Measurements from ENCODE around the gene EHF. TPM values are rescaled to one million over a fixed set of nuclear protein-coding genes. Genes with fewer than 3 reads are reported as not detected.
A peak's percentile ranks its signal among the peaks of the same experiment; 100 is the strongest.
"Not testable (repeated sequence)": the region's sequence is repeated elsewhere in the genome, so short reads cannot be mapped to it uniquely, and the experiment has no call there.

The EHF gene
- total RNA-seq (2014; rRNA removed; shearing (Covaris generic); ENCODE audit: low replicate concordance) = not detected in 2 replicates

DNA sequence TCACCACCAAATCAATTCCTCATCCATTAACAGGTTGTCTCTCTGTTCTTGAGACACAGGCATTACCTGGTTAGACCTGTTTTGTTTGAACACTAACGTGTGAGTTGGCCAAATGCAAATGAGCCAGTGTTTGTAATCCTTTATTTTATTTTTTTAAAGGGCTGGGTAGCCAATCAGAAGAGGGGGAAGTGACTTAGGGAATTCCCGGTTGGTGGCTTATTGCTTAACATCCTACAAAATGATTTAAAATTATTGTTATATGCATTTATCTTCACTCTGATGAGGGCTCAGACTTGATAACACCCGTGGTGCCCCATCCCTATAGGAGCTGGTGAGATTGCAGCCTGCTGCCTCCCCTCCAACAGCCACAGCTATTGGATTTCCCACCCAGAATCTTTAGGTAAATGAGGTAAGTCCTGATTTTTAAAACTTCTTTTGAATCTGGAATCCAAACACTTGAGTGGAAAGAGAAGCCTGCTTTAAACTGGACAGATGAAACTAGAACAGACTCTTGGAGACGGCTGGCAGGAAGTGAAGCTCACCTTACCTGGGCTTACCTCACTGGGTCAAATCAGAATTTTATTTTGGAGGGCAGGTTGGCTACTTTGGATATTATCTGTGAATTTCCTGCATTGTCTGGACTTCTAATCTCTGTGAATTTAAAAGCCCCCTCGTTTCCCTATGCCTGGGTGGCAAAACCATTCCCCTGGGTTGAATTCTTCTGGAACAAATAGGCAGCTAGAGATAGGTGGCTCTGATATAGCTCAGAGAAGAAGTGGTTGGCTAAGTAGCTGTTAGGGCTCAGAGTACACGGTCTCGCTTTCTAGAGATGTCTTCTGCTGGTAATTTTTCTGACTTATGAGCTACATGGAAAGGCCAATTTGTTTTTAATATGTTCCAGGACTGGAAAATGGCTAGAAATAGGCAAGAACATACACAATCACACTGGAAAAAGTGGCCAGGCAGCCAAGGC lies at the start of gene EHF:
TSS of gene EHF (plus strand) at position 274 of the 973 bp plus-strand sequence. CDS start 21,538 bp downstream, outside the sequence.
- in situ Hi-C loops (cut with HindIII; ENCODE audit: low pct_unique_long_range_greater_than_20kb, low sequenced_read_pairs) = no loop called here
- DNase-seq (ENCODE audit: low read depth) = no peak

DNA sequence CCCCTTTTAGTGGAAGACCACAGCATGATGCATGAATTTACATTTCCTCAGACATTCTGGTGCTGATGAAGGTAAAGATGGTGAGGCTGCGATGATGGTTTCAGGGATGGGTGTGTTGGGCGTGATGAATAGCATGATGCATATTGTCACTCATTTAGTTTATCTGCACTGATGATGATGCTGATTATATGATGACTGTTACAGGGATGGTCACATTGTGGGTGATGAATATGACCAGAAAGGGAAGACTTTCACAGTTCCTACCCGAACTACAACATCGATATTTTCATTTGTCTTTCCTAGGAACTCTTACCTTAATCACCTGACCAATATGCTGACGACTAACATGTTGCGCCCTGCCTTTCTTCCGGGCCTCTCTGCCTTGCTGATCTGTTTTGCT lies 47.4 kb upstream of the EHF start:
- in situ Hi-C loops (cut with HindIII; ENCODE audit: low pct_unique_long_range_greater_than_20kb, low sequenced_read_pairs) = no loop called here

DNA sequence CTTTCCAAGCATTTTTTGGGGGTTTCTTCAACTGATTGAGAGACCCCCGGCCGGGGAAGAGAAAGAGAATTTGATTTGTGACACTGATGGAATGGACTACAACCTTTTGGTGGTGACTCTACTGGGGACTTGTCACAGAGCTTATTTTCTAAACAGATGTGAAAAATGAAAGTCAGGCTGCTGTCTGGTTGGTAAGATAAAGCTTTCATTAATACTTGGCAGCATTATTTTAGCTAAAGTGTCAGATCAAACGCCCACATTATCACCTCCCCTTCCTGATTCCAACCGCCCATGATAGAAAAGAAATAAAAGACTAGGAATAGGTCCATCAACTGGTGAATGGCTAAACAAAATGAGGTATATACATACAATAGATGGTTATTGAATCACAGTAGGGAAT lies 45.6 kb upstream of the EHF start:
- in situ Hi-C loops (cut with HindIII; ENCODE audit: low pct_unique_long_range_greater_than_20kb, low sequenced_read_pairs) = no loop called here

More for the DNA sequence above, 47.4 kb upstream of the EHF start:
- no peak for DNase-seq (ENCODE audit: low read depth)

DNA sequence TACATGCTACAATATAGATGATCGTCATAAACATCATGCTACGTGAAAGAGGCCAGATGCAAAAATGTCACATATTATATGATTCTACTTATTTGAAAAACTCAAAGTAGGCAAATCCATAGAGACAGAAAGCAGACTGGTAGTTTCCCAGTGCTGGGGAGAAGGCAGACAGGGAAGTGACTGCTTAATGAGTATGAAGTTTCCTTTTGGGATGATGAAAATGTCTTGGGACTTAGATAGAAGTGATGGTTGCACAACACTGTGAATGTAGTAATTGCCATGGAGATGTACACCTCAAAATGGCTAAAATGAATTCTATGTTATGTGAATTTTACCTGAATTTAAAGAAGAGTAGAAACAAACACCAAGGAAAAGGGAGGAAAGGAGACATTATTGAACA lies 45.2 kb upstream of the EHF start:
- in situ Hi-C loops (cut with HindIII; ENCODE audit: low pct_unique_long_range_greater_than_20kb, low sequenced_read_pairs) = no loop called here
- DNase-seq (ENCODE audit: low read depth) = no peak

More for the DNA sequence above, 45.6 kb upstream of the EHF start:
- no peak for DNase-seq (ENCODE audit: low read depth)

DNA sequence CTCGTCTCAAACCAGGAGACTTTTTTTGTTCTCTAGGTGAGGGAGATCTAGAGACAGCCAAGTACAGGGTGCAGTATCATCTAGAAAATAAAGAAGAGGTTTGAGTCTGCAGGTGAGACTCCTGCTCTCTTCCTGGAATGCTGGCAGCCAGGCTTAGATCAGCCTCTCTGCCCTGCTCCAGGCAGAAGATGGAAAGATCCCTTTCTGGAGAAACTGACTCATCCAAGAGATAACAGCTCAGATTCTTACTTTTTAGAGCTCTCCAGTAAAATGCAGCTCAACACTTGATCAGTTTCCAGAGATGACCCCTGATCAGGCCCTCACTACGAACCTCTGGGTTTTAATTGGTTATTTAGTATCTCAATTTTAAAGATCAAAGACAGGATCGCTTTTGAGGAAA lies 44.6 kb upstream of the EHF start:
- in situ Hi-C loops (cut with HindIII; ENCODE audit: low pct_unique_long_range_greater_than_20kb, low sequenced_read_pairs) = no loop called here

DNA sequence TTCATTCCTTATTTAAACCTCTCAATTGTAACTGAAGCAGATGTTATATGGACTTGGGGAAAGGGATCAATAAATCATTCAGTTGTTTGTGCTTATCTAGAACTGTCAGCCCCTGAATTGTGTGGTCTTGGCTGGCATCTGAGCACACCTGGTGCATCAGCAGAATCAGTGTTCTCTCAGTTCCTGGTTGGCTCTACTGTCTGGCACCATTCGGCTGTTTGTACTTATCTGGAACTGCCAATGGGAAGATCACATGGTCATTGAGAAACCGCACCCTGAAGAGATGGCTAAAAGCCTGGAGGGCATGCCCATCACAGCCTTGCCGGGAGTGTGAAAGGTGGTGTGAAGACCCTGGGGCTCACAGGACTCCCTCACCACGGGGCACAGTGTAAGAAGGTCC lies 37.1 kb upstream of the EHF start:
- DNase-seq (ENCODE audit: low read depth) = no peak
- in situ Hi-C loops (cut with HindIII; ENCODE audit: low pct_unique_long_range_greater_than_20kb, low sequenced_read_pairs) = no loop called here

More for the DNA sequence above, 44.6 kb upstream of the EHF start:
- no peak for DNase-seq (ENCODE audit: low read depth)

DNA sequence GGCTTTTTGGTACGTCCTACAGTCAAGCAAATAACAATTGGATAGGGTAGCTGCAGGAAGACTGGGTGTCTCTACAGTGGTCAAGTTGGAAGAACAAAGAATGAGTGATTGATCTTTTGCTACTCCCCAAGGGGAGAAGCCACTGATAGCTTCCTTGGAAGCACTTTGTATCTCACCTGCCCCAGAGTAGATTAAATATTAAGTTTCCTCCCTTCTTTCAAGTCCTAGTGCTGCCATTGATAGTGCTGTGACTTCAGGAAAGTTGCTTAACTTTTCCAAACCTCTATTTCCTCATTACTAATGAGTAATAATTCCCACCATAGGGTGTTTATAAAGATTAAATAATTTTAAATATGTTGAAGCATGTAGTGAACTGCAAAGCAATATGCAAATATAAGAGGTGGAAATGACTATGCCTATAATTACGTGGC lies 35.6 kb upstream of the EHF start:
- no peak for DNase-seq (ENCODE audit: low read depth)
- in situ Hi-C loops (cut with HindIII; ENCODE audit: low pct_unique_long_range_greater_than_20kb, low sequenced_read_pairs) = no loop called here

DNA sequence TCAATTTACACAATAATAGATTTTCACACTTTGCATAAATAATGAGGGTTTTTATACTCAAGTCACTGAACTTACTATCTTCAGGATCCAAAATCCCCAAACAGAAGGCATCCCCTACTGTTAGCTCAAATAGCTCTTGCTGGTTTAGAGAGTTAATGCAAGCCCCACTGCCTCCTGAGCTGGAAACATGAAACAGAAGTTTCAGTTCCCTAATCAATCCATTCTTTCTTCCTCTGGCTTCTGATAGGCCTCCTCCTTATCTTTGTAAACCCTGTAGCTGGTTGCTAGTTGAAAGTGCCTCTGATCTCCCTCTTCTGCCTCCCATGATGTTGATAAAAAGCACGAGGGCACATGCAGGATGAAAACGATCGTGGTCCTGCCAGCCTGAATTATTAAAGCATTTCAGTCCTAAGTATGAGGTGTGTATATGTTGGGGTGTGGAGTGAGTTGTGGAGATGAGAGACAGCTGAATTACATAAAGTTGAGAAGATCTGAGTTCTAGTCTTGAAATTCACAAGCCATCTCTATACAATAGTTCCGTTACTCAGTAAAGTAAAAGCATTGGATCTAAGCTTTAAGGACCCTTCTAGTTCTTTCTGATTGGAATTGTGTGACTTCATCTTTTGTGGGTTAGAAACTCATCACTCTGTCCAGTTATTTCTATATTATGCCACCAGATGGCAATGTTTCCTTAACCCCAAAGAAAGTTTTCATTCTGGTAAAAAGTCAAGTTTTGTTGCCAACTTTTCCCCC lies 35.0 kb upstream of the EHF start:
- DNase-seq (ENCODE audit: low read depth) = peak; percentile 43
- in situ Hi-C loops (cut with HindIII; ENCODE audit: low pct_unique_long_range_greater_than_20kb, low sequenced_read_pairs) = no loop called here

DNA sequence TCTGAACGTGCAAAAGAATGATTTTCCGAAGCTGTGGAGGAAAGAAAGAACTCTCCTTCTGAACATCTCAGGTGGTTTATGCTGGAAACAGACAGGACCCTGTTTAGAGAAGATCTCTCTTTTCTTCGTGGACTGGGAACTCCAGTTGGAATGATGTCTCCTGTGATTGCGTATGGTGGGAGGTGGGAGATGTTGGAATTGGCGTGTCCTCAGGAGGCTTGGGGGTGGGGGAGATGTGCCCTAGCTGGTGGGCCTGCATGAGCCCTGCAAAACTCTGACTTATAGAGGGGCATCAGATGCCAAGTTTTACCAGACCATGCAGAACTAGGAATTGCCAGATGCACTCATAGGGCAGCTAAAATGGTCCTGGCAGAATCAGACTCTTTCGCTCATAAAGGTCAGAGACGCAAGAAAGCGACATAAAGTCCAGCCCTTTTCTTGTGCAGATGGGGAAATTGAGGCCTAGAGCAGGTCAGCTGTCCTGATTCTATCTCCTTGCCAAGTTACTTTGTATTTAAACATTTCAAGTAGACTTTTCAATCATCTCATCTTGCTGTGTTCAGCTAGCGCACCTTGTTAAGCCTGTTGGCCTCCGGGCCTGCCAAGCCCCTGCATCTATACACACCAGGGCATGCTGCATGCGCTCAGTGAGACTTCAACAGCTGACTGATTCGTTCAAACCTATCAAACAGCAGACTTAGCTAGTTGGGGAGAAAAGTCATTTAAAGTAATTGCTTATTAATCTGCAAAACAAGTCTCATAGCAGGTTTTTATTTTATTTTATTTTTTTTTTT lies 34.2 kb upstream of the EHF start:
- in situ Hi-C loops (cut with HindIII; ENCODE audit: low pct_unique_long_range_greater_than_20kb, low sequenced_read_pairs) = no loop called here
- DNase-seq (ENCODE audit: low read depth) = no peak

DNA sequence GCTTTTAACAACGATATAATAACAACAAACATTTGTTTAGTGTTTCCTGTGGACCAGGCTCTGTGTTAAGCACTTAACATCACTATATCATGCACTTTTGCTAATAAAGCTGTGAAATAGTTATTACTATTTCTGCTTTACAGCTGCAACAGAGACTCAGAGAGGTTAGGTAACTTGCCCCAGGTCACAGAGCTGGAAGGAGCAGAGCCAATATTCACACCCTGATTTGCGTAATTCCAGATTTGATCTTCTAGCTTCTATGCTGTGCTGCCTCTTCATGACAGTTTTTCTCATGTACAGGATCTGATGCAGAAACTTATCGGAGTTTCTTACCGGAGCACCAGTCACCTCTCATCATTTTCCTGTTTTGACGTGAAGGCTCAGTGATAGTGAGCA lies 33.6 kb upstream of the EHF start:
- no peak for DNase-seq (ENCODE audit: low read depth)
- in situ Hi-C loops (cut with HindIII; ENCODE audit: low pct_unique_long_range_greater_than_20kb, low sequenced_read_pairs) = no loop called here

DNA sequence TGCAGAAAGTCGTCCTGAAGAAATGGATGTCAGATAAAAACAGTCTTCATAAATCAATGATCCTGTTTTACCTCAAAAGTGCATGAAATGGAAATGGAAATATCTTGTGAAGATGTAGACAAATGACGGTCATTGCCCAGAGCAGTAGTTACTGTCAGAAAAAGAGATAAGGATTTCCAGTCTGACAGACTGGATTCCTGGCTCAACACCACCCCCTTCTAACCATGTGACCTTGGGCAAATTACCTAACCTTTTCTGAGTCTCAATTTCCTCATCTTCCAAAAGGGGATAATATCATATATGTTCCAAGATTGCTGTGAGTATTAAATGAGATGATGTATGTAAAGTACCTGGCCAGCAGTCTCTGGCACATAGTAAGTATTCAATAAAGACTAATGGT lies 32.9 kb upstream of the EHF start:
- in situ Hi-C loops (cut with HindIII; ENCODE audit: low pct_unique_long_range_greater_than_20kb, low sequenced_read_pairs) = no loop called here

DNA sequence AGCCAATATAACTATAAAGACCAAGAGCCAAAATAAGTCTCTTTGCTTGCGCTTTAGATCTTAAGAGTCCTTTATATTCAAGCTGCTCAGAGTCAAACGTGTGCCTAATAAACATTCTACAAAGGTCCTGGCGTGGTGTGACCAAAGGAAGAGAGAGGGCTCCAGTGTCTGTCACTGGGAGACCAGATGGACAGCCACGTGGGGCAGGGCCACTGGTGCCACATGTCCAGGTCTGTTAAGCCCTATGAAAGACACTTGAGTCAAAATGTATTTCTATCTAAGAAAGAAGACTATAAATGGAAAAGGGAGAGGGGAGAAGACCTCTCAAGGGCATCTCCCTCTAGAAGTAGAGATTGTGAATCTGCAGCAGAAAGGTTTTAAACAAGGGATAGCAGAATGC lies 32.2 kb upstream of the EHF start:
- in situ Hi-C loops (cut with HindIII; ENCODE audit: low pct_unique_long_range_greater_than_20kb, low sequenced_read_pairs) = no loop called here
- DNase-seq (ENCODE audit: low read depth) = no peak

More for the DNA sequence above, 32.9 kb upstream of the EHF start:
- no peak for DNase-seq (ENCODE audit: low read depth)

DNA sequence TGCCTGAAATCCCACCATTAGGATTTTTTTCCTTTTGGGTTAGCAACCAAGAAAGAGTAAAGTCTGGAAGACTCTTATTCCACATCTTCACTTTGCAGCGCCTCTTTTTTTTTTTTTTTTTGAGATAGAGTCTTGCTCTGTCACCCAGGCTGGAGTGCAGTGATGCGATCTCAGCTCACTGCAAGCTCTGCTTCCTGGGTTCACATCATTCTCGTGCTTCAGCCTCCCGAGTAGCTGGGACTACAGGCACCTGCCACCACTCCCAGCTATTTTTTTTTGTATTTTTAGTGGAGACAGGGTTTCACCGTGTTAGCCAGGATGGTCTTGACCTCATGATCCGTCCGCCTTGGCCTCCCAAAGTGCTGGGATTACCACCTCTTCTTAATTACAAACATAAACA lies 31.7 kb upstream of the EHF start:
- not testable (repeated sequence) for DNase-seq (ENCODE audit: low read depth)

DNA sequence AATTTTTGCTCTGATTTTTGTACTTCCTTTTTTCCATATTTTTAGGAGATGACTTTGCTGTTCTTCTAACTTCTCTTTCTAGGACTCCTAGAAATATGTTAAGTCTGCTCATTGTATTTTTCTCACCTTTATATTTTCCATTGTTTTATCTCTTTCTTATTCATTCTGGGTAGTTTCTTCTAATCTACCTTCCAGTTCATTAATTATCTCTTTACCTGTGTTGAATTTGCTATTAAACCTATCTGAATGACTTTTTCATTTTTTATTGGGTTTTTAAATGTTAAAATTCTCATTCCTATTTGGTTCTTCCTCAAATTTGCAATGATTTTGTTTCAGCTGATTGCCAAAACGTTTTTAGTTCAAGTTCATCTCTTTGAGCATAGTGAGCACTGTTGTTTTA lies 27.8 kb upstream of the EHF start:
- in situ Hi-C loops (cut with HindIII; ENCODE audit: low pct_unique_long_range_greater_than_20kb, low sequenced_read_pairs) = no loop called here

More for the DNA sequence above, 31.7 kb upstream of the EHF start:
- in situ Hi-C loops (cut with HindIII; ENCODE audit: low pct_unique_long_range_greater_than_20kb, low sequenced_read_pairs) = not testable (repeated sequence)

DNA sequence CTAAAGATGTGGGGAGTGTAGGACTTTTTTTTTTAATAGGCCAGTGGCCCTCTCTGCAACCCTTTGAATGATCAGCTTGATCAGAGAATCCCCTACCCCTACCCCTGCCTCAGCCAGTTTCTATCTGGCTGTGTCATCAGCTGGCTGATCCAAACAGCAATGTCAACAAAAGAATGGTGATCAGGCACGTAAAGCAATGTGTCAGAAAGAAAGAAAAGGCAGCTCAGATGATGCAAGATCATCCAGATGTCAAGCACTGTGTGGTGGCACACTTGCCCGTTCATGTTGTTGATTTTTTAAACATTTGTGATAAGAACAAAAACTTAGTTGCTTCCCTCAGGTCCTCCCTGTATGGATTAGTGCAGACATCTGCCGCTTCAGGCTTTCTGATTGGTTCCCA lies 26.3 kb upstream of the EHF start:
- in situ Hi-C loops (cut with HindIII; ENCODE audit: low pct_unique_long_range_greater_than_20kb, low sequenced_read_pairs) = no loop called here
- DNase-seq (ENCODE audit: low read depth) = no peak

More for the DNA sequence above, 27.8 kb upstream of the EHF start:
- no peak for DNase-seq (ENCODE audit: low read depth)

DNA sequence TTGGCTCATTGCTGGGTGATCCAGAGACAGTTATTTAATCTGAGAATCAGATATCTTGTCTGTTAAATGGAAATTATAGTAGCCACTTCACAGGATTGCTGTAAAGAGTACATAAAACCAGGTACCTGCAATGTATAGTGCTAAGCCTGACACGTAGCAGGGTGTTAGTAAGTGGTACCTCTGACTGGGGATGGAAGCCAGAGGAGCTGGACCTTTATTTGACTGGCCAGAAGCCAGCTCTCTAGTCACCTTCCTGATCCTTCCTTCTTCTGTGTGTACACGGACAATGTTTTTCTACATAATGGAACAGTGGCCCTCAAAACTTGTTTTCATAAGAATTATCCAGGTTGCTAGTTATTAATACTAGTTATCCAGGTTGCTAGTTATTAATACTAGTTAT lies 25.5 kb upstream of the EHF start:
- in situ Hi-C loops (cut with HindIII; ENCODE audit: low pct_unique_long_range_greater_than_20kb, low sequenced_read_pairs) = no loop called here
- DNase-seq (ENCODE audit: low read depth) = no peak

DNA sequence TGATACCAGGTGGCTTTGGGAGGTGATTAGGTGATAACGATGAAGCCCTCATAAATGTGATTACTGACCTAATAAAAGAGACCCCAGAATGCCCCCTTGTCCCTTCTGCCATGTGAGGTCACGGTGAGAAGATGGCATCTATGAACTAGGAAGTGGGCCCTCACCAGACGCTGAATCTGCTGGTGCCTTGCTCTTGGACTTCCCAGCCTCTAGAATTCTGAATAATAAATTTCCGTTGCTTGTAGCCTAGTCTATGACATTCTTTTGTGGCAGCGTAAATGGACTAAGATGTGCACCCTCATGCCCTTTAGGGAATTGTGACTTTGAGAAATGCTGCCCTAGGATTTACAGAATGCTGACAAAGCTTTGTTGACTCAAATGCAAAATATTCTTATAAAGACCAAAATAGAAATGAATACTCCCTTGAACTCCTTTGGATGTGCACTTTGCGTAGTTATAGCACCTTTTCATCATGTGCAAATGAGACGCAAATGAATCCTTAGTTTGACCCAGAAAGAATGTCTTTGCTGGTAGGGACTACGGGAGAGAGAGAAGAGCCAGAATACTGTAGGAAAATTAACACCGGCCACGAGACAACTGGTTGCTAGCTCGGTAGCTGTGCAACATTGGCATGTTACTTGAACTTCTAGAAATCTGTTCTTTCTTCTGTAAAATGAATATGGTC lies 24.8 kb upstream of the EHF start:
- in situ Hi-C loops (cut with HindIII; ENCODE audit: low pct_unique_long_range_greater_than_20kb, low sequenced_read_pairs) = no loop called here
- no peak for DNase-seq (ENCODE audit: low read depth)

DNA sequence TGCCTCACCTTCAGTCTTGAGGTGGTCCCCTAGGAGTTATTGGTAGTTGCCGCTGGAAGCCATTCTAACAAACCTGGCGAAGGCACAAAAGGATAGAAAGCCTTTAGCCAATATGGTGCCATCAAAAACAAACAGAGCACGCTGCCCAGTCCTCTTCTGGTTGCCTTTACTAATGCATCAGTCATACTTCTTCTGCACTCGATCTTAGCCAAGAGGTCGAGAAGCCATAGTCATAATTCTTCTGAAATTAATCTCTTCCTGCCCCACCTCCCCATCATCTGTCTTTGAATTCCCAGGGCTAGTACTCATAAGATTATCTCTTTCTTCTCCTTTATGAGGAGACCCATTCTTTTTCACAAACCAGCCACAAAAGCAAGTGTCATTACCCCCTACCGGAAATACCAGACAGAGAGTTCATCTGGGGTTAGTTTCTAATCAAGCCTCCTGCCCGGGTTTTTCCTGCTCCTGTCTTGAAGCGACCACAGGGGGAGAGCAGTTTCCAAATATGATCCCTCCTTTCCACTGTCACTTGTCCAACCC lies 21.4 kb upstream of the EHF start:
- in situ Hi-C loops (cut with HindIII; ENCODE audit: low pct_unique_long_range_greater_than_20kb, low sequenced_read_pairs) = no loop called here
- DNase-seq (ENCODE audit: low read depth) = peak; percentile 39
